Measurements from ENCODE around the gene DYNLRB1. TPM values are rescaled to one million over a fixed set of nuclear protein-coding genes. Genes with fewer than 3 reads are reported as not detected.
"Not testable (repeated sequence)": the region's sequence is repeated elsewhere in the genome, so short reads cannot be mapped to it uniquely, and the experiment has no call there.

DYNLRB1 gene
- 163 and 179 TPM in 2 replicates for total RNA-seq (2014; rRNA removed; shearing (Covaris generic); ENCODE audit: low replicate concordance)

- Histone ChIP-seq H3K9ac (ENCODE audit: low read length) (peak within 1 kb of the TSS; percentile 83), H4K20me1 (ENCODE audit: insufficient read depth, low read depth, low read length) (no peaks in the 10 kb centered on the region), H3K9me3 (ENCODE audit: low read length) (no peaks in the 10 kb centered on the region), H3K4me3 (ENCODE audit: low read length) (peak within 1 kb of the TSS; percentile 88), H3K4me1 (ENCODE audit: low read length) (peaks cover 35% of the 10 kb centered on the region), H3K79me2 (ENCODE audit: low read length) (peaks cover 55% of the 10 kb centered on the region), H3K27ac (ENCODE audit: low read length) (peak within 1 kb of the TSS; percentile 66), H3K4me2 (ENCODE audit: low read depth, low read length, poor library complexity, severe bottlenecking) (peak within 1 kb of the TSS; percentile 96), H3K27me3 (ENCODE audit: low read length) (no peaks in the 10 kb centered on the region), H3K9me2 (replicated peaks; ENCODE audit: insufficient read depth, low read length) (no peaks in the 10 kb centered on the region), H3K36me3 (ENCODE audit: insufficient read depth, low read length) (0 out of 2 replicates have a peak, but pooled peaks cover 3% of the 10 kb centered on the region), H2AFZ (ENCODE audit: low read length) (peak within 1 kb of the TSS; percentile 91)
- peak; percentile 98 for DNase-seq
These were observed at the start of gene DYNLRB1 for GRCh38 chr20:34516247-34517113. DYNLRB1 (plus strand) TSS chr20:34516422; CDS start chr20:34516459, 37 bp downstream.

GRCh38 chr20:34468951-34469350 lies 47.3 kb upstream of the DYNLRB1 start:
- Histone ChIP-seq H3K79me2 (ENCODE audit: low read length) (peaks cover 13% of the 10 kb centered on the region), H3K4me2 (ENCODE audit: low read depth, low read length, poor library complexity, severe bottlenecking) (no peak overlapping the region), H3K27ac (ENCODE audit: low read length) (no peak overlapping the region), H3K27me3 (ENCODE audit: low read length) (no peaks in the 10 kb centered on the region), H3K36me3 (ENCODE audit: insufficient read depth, low read length) (peaks cover 23% of the 10 kb centered on the region), H3K4me3 (ENCODE audit: low read length) (no peak overlapping the region), H3K9me3 (ENCODE audit: low read length) (no peaks in the 10 kb centered on the region), H3K9ac (ENCODE audit: low read length) (no peak overlapping the region), H3K9me2 (replicated peaks; ENCODE audit: insufficient read depth, low read length) (no peaks in the 10 kb centered on the region), H4K20me1 (ENCODE audit: insufficient read depth, low read depth, low read length) (no peaks in the 10 kb centered on the region), H2AFZ (ENCODE audit: low read length) (no peak overlapping the region), H3K4me1 (ENCODE audit: low read length) (peaks cover 5% of the 10 kb centered on the region; the same call in 1 of the 2 replicates)
- DNase-seq, result no peak

- no peak overlapping the region for H3K27ac ChIP-seq (ENCODE audit: low read length)
- H3K4me2 ChIP-seq (ENCODE audit: low read depth, low read length, poor library complexity, severe bottlenecking), result no peak overlapping the region
- peaks cover 15% of the 10 kb centered on the region for H3K79me2 ChIP-seq (ENCODE audit: low read length)
- no peaks in the 10 kb centered on the region for H3K27me3 ChIP-seq (ENCODE audit: low read length)
- H4K20me1 ChIP-seq (ENCODE audit: insufficient read depth, low read depth, low read length), result no peaks in the 10 kb centered on the region
- H3K9me2 ChIP-seq (replicated peaks; ENCODE audit: insufficient read depth, low read length), result no peaks in the 10 kb centered on the region
- peak overlapping the region; percentile 17; the same call in 1 of the 2 replicates for H3K9ac ChIP-seq (ENCODE audit: low read length)
- no peaks in the 10 kb centered on the region for H3K9me3 ChIP-seq (ENCODE audit: low read length)
- no peak for DNase-seq
- H3K4me3 ChIP-seq (ENCODE audit: low read length), result no peak overlapping the region
- peaks cover 21% of the 10 kb centered on the region for H3K36me3 ChIP-seq (ENCODE audit: insufficient read depth, low read length)
- peaks cover 14% of the 10 kb centered on the region for H3K4me1 ChIP-seq (ENCODE audit: low read length)
- H2AFZ ChIP-seq (ENCODE audit: low read length), result no peak overlapping the region
These were observed 43.8 kb upstream of the DYNLRB1 start for GRCh38 chr20:34472246-34472925.

GRCh38 chr20:34473262-34473883 lies 42.8 kb upstream of the DYNLRB1 start:
- peak; percentile 72 for DNase-seq
- H3K4me3 ChIP-seq (ENCODE audit: low read length), result no peak overlapping the region
- H3K27ac ChIP-seq (ENCODE audit: low read length), result no peak overlapping the region
- H3K27me3 ChIP-seq (ENCODE audit: low read length), result no peaks in the 10 kb centered on the region
- no peaks in the 10 kb centered on the region for H3K9me3 ChIP-seq (ENCODE audit: low read length)
- H3K4me2 ChIP-seq (ENCODE audit: low read depth, low read length, poor library complexity, severe bottlenecking), result no peak overlapping the region
- peaks cover 20% of the 10 kb centered on the region for H3K79me2 ChIP-seq (ENCODE audit: low read length)
- no peaks in the 10 kb centered on the region for H3K9me2 ChIP-seq (replicated peaks; ENCODE audit: insufficient read depth, low read length)
- peaks cover 29% of the 10 kb centered on the region for H3K36me3 ChIP-seq (ENCODE audit: insufficient read depth, low read length)
- no peak overlapping the region for H3K9ac ChIP-seq (ENCODE audit: low read length)
- H3K4me1 ChIP-seq (ENCODE audit: low read length), result peaks cover 14% of the 10 kb centered on the region
- no peak overlapping the region for H2AFZ ChIP-seq (ENCODE audit: low read length)
- H4K20me1 ChIP-seq (ENCODE audit: insufficient read depth, low read depth, low read length), result no peaks in the 10 kb centered on the region

GRCh38 chr20:34475979-34476736 lies 40.1 kb upstream of the DYNLRB1 start:
- Histone ChIP-seq H3K27ac (ENCODE audit: low read length) (peak overlapping the region; percentile 68), H2AFZ (ENCODE audit: low read length) (no peak overlapping the region), H3K4me1 (ENCODE audit: low read length) (peaks cover 14% of the 10 kb centered on the region), H3K9me3 (ENCODE audit: low read length) (no peaks in the 10 kb centered on the region), H3K27me3 (ENCODE audit: low read length) (no peaks in the 10 kb centered on the region), H4K20me1 (ENCODE audit: insufficient read depth, low read depth, low read length) (no peaks in the 10 kb centered on the region), H3K9ac (ENCODE audit: low read length) (peak overlapping the region; percentile 61), H3K4me2 (ENCODE audit: low read depth, low read length, poor library complexity, severe bottlenecking) (peak overlapping the region; percentile 65), H3K9me2 (replicated peaks; ENCODE audit: insufficient read depth, low read length) (no peaks in the 10 kb centered on the region), H3K79me2 (ENCODE audit: low read length) (peaks cover 16% of the 10 kb centered on the region), H3K4me3 (ENCODE audit: low read length) (peak overlapping the region; percentile 33; the same call in 1 of the 2 replicates), H3K36me3 (ENCODE audit: insufficient read depth, low read length) (peaks cover 41% of the 10 kb centered on the region)
- peak; percentile 82 for DNase-seq

- Histone ChIP-seq H3K9me2 (replicated peaks; ENCODE audit: insufficient read depth, low read length) (no peaks in the 10 kb centered on the region), H3K4me2 (ENCODE audit: low read depth, low read length, poor library complexity, severe bottlenecking) (no peak overlapping the region), H3K9ac (ENCODE audit: low read length) (no peak overlapping the region), H4K20me1 (ENCODE audit: insufficient read depth, low read depth, low read length) (no peaks in the 10 kb centered on the region), H3K27ac (ENCODE audit: low read length) (no peak overlapping the region), H3K9me3 (ENCODE audit: low read length) (no peaks in the 10 kb centered on the region), H2AFZ (ENCODE audit: low read length) (no peak overlapping the region), H3K79me2 (ENCODE audit: low read length) (peaks cover 12% of the 10 kb centered on the region), H3K36me3 (ENCODE audit: insufficient read depth, low read length) (peaks cover 51% of the 10 kb centered on the region), H3K27me3 (ENCODE audit: low read length) (no peaks in the 10 kb centered on the region), H3K4me3 (ENCODE audit: low read length) (no peak overlapping the region), H3K4me1 (ENCODE audit: low read length) (peaks cover 10% of the 10 kb centered on the region)
- no peak for DNase-seq
These were observed 36.6 kb upstream of the DYNLRB1 start for GRCh38 chr20:34479627-34480026.

- H3K27me3 ChIP-seq (ENCODE audit: low read length); H3K9ac ChIP-seq (ENCODE audit: low read length); H3K4me3 ChIP-seq (ENCODE audit: low read length); H3K4me2 ChIP-seq (ENCODE audit: low read depth, low read length, poor library complexity, severe bottlenecking); H3K9me2 ChIP-seq (replicated peaks; ENCODE audit: insufficient read depth, low read length); DNase-seq; H2AFZ ChIP-seq (ENCODE audit: low read length); H3K4me1 ChIP-seq (ENCODE audit: low read length); H4K20me1 ChIP-seq (ENCODE audit: insufficient read depth, low read depth, low read length); H3K9me3 ChIP-seq (ENCODE audit: low read length); H3K27ac ChIP-seq (ENCODE audit: low read length): not testable (repeated sequence)
- Histone ChIP-seq H3K79me2 (ENCODE audit: low read length) (peaks cover 14% of the 10 kb centered on the region), H3K36me3 (ENCODE audit: insufficient read depth, low read length) (peaks cover 46% of the 10 kb centered on the region)
These were observed 34.1 kb upstream of the DYNLRB1 start for GRCh38 chr20:34482154-34482553.

Data from Karpas-422 (cell line).